ENCODE results near the gene DEPDC4.
A peak's percentile ranks its signal among the peaks of the same experiment; 100 is the strongest.

DEPDC4 gene

GRCh38 chr12:100221523-100221922 lies 45.4 kb downstream of the DEPDC4 start:
- no peak for TF ChIP-seq TCF12 (IDR thresholded peaks at IDR 0.05; ENCODE audit: low read depth)
- TF ChIP-seq TAF1 (IDR thresholded peaks at IDR 0.05; ENCODE audit: low read depth), result no peak
- peak; percentile 76 for TF ChIP-seq CEBPB (IDR thresholded peaks at IDR 0.05)

GRCh38 chr12:100219328-100220109 lies 47.4 kb downstream of the DEPDC4 start:
- TF ChIP-seq TAF1 (IDR thresholded peaks at IDR 0.05; ENCODE audit: low read depth), result no peak
- TF ChIP-seq NFIC (IDR thresholded peaks at IDR 0.05), result no peak
- no peak for TF ChIP-seq TCF12 (IDR thresholded peaks at IDR 0.05; ENCODE audit: low read depth)
- TF ChIP-seq USF1 (IDR thresholded peaks at IDR 0.05), result no peak
- no peak for TF ChIP-seq CREB1 (IDR thresholded peaks at IDR 0.05; ENCODE audit: low read depth)
- no peak for TF ChIP-seq FOXM1 (IDR thresholded peaks at IDR 0.05; ENCODE audit: borderline replicate concordance, low read depth)
- no peak for TF ChIP-seq ZBTB7A (IDR thresholded peaks at IDR 0.05; ENCODE audit: low read depth)
- TF ChIP-seq YY1 (IDR thresholded peaks at IDR 0.05; ENCODE audit: low read depth), result no peak
- no peak for TF ChIP-seq TEAD4 (IDR thresholded peaks at IDR 0.05)
- TF ChIP-seq EP300 (IDR thresholded peaks at IDR 0.05; ENCODE audit: borderline replicate concordance), result no peak
- no peak for TF ChIP-seq EGR1 (IDR thresholded peaks at IDR 0.05)
- TF ChIP-seq CEBPB (IDR thresholded peaks at IDR 0.05), result no peak
- TF ChIP-seq RAD21 (IDR thresholded peaks at IDR 0.05; ENCODE audit: low read depth), result no peak
- no peak for TF ChIP-seq MAX (IDR thresholded peaks at IDR 0.05)
- no peak for TF ChIP-seq REST (IDR thresholded peaks at IDR 0.05; ENCODE audit: low read depth)

- TF ChIP-seq ZBTB7A (IDR thresholded peaks at IDR 0.05; ENCODE audit: low read depth) (no peak), REST (IDR thresholded peaks at IDR 0.05; ENCODE audit: low read depth) (no peak), FOXM1 (IDR thresholded peaks at IDR 0.05; ENCODE audit: borderline replicate concordance, low read depth) (no peak), CEBPB (IDR thresholded peaks at IDR 0.05) (no peak), TCF12 (IDR thresholded peaks at IDR 0.05; ENCODE audit: low read depth) (no peak), EP300 (IDR thresholded peaks at IDR 0.05; ENCODE audit: borderline replicate concordance) (no peak), EGR1 (IDR thresholded peaks at IDR 0.05) (no peak), TEAD4 (IDR thresholded peaks at IDR 0.05) (no peak), NFIC (IDR thresholded peaks at IDR 0.05) (no peak), MAX (IDR thresholded peaks at IDR 0.05) (no peak), CREB1 (IDR thresholded peaks at IDR 0.05; ENCODE audit: low read depth) (no peak), USF1 (IDR thresholded peaks at IDR 0.05) (no peak)
These were observed 50.5 kb downstream of the DEPDC4 start for GRCh38 chr12:100216337-100216736.

GRCh38 chr12:100215209-100215608 lies 51.7 kb downstream of the DEPDC4 start:
- TF ChIP-seq NFIC (IDR thresholded peaks at IDR 0.05), result no peak
- no peak for TF ChIP-seq EP300 (IDR thresholded peaks at IDR 0.05; ENCODE audit: borderline replicate concordance)
- TF ChIP-seq USF1 (IDR thresholded peaks at IDR 0.05), result no peak
- no peak for TF ChIP-seq ZBTB7A (IDR thresholded peaks at IDR 0.05; ENCODE audit: low read depth)
- TF ChIP-seq TEAD4 (IDR thresholded peaks at IDR 0.05), result no peak
- no peak for TF ChIP-seq TCF12 (IDR thresholded peaks at IDR 0.05; ENCODE audit: low read depth)
- no peak for TF ChIP-seq RAD21 (IDR thresholded peaks at IDR 0.05; ENCODE audit: low read depth)
- TF ChIP-seq EGR1 (IDR thresholded peaks at IDR 0.05), result no peak
- TF ChIP-seq CREB1 (IDR thresholded peaks at IDR 0.05; ENCODE audit: low read depth), result no peak
- no peak for TF ChIP-seq TAF1 (IDR thresholded peaks at IDR 0.05; ENCODE audit: low read depth)
- no peak for TF ChIP-seq REST (IDR thresholded peaks at IDR 0.05; ENCODE audit: low read depth)
- no peak for TF ChIP-seq MAX (IDR thresholded peaks at IDR 0.05)
